PC-9 (cell line): ENCODE results near the gene UBE4B.

Experiments used
- CTCF ChIP-seq: fragments of 200-600 bp; sonication (generic); conservative IDR thresholded peaks from 2 replicates; pipeline ENCODE4 v1.6.1; 2017; ENCODE audit warnings: mixed run types, antibody characterized with exemption, mild to moderate bottlenecking, moderate library complexity
- EZH2 ChIP-seq: fragments of 200-600 bp; sonication (generic); IDR thresholded peaks from 2 replicates; pipeline ENCODE4 v1.8.0; 2017; ENCODE audit warnings: antibody characterized with exemption, low read depth

GRCh38 chr1:10179406-10180091, 146.8 kb downstream of the UBE4B start:
- no peak for TF ChIP-seq CTCF
- no peak for TF ChIP-seq EZH2
